ENCODE measurements around the gene NHERF1.

- TF ChIP-seq CTCF (IDR thresholded peaks at IDR 0.05), result no peak
- TF ChIP-seq POLR2A (IDR thresholded peaks at IDR 0.05), result no peak
These were observed 52.1 kb downstream of the NHERF1 start for GRCh38 chr17:74800531-74800930.
